OCI-LY1 (cell line): ENCODE data around the gene MAPK8IP1.

Experiments used
- EZH2 ChIP-seq: fragments of 200-600 bp; sonication (generic), shearing (Covaris generic); IDR thresholded peaks from 2 replicates; pipeline ENCODE4 v1.8.0; 2017; ENCODE audit warnings: borderline replicate concordance, mixed run types, mild to moderate bottlenecking, antibody characterized with exemption, low read length, moderate library complexity, mixed read lengths
- TF ChIP-seq, protein P1 (sequence below): fragments of 200-600 bp; sonication (generic), shearing (Covaris generic); IDR thresholded peaks from 2 replicates; pipeline ENCODE4 v1.5.1; 2017; ENCODE audit warnings: mild to moderate bottlenecking, antibody characterized with exemption, low read length, moderate library complexity, mixed read lengths

DNA sequence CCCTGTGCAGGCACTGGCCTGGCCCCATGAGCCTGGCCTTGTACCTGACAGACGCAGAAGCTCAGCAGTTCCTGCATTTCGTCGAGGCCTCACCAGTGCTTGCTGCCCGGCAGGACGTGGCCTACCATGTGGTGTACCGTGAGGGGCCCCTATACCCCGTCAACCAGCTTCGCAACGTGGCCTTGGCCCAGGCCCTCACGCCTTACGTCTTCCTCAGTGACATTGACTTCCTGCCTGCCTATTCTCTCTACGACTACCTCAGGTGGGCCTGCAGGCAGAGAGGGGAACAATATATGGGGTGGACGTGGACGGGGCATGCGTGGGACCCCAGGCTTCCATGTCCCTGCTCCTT is 41.9 kb downstream of the MAPK8IP1 start:
- TF ChIP-seq, protein P1, sequence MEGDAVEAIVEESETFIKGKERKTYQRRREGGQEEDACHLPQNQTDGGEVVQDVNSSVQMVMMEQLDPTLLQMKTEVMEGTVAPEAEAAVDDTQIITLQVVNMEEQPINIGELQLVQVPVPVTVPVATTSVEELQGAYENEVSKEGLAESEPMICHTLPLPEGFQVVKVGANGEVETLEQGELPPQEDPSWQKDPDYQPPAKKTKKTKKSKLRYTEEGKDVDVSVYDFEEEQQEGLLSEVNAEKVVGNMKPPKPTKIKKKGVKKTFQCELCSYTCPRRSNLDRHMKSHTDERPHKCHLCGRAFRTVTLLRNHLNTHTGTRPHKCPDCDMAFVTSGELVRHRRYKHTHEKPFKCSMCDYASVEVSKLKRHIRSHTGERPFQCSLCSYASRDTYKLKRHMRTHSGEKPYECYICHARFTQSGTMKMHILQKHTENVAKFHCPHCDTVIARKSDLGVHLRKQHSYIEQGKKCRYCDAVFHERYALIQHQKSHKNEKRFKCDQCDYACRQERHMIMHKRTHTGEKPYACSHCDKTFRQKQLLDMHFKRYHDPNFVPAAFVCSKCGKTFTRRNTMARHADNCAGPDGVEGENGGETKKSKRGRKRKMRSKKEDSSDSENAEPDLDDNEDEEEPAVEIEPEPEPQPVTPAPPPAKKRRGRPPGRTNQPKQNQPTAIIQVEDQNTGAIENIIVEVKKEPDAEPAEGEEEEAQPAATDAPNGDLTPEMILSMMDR = no peak
- TF ChIP-seq EZH2 = no peak
